NCI-H2107 (cell line): ENCODE measurements around the gene C1QTNF12.

Experiments
- DNase-seq: peaks from one replicate; lab custom pipeline; 2025; lab: John Stamatoyannopoulos, UW

C1QTNF12 gene, protein sequence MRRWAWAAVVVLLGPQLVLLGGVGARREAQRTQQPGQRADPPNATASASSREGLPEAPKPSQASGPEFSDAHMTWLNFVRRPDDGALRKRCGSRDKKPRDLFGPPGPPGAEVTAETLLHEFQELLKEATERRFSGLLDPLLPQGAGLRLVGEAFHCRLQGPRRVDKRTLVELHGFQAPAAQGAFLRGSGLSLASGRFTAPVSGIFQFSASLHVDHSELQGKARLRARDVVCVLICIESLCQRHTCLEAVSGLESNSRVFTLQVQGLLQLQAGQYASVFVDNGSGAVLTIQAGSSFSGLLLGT

DNA sequence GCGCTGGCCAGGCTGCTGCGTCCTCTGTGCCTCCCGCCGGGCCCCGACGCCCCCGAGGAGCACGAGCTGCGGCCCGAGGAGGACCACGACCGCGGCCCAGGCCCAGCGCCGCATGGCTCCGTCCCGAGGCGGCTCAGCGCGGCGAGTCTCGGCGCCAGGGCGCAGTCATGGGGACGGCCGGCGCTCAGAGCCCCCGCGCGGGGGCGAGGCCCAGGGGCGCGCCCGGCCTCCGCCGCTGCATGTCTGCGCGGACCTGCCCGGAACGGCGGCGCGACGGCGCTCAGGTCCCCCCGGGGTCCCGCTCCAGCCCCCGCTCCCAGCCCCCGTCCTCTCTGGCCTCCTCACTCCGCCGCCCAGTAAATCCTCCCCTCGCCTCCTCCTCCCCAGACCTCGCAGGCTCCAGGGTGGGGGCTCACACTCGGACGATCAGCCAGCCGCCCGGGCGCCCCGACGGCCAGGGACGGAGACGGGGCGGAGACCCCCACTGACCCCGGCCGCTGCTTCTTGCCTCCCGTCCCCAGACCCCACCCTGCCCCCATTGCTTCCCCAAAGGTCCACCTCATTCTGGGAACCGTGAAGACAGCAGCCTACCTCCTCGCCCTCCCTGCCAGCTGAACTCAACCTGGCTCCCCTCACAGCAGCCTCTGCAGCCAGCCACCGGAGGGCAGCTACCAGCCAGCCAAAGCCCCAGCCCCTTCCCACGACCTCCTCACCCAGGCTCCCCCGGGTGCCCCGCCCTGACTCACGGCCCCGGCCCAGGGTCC lies at the start of gene C1QTNF12:
TSS of gene C1QTNF12 (minus strand) at position 146 of the 764 bp plus-strand sequence. CDS start at position 114, 32 bp downstream.
- no peak for DNase-seq

DNA sequence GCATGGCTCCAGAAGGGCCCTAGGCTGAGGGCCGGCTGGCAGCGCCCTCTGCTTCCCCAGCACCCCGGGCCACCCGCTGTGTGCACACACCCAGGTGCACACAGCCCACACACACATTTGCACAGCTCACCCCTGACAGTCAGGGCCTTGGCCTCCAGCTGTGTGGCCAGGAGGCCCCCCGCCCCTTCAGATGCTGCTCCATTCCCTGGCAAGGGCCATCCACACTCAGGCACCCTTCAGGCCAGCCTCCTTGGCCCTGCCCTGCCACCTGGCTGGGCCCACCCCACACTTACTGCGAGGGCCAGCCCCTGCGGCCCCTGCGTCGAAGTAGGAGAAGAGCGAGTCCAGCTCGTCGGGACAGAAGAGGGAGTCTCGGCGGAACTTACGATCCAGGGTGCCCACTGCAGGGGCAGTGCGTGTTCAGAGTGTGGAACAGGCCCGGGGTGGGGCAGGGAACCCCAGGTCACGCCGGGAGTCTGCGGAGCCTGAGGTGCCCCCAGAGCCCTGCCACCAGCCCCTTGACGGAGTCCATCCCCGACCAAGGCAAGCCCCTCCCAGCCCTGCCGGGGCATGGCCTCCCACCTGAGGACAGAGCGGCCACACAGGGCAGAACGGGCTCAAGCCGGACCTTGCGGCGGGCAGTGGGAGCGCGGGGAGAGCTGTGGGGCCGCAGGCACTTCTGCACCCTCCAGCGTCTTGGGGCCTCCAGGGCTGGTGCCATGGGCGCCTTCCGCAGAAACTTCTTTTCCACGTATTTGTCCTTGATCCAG lies 48.8 kb upstream of the C1QTNF12 start:
- no peak for DNase-seq

DNA sequence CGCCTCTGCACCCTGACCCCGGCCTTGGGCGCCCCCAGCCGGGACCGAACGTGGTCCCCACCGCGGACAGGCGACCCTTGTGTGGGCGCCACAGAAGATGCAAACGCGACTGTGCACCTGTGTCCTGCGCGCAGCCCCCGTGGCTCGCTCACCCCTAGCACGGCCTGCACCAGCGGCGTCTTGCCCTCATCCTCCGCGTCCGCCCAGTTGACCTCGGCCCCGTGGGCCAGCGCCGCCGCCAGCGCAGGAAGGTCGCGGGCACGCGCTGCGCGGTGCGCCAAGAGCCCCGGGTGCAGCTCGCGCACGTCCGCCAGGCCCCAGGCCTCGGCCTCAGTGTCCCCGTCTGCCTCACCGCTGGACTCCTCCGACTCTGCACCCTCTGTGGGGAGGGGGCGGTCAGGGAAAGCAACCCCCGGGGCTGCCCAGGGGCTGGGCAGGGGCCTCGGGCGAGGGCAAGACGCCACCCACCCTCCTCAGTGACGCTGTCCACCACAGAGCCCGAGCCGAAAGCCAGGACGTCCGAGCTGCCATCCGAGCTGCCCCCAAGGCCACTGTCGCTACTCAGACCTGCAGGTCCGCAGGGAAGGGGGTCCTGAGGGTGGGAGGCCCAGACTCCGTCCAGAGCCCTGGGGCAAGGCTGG lies 47.8 kb upstream of the C1QTNF12 start:
- DNase-seq: no peak

DNA sequence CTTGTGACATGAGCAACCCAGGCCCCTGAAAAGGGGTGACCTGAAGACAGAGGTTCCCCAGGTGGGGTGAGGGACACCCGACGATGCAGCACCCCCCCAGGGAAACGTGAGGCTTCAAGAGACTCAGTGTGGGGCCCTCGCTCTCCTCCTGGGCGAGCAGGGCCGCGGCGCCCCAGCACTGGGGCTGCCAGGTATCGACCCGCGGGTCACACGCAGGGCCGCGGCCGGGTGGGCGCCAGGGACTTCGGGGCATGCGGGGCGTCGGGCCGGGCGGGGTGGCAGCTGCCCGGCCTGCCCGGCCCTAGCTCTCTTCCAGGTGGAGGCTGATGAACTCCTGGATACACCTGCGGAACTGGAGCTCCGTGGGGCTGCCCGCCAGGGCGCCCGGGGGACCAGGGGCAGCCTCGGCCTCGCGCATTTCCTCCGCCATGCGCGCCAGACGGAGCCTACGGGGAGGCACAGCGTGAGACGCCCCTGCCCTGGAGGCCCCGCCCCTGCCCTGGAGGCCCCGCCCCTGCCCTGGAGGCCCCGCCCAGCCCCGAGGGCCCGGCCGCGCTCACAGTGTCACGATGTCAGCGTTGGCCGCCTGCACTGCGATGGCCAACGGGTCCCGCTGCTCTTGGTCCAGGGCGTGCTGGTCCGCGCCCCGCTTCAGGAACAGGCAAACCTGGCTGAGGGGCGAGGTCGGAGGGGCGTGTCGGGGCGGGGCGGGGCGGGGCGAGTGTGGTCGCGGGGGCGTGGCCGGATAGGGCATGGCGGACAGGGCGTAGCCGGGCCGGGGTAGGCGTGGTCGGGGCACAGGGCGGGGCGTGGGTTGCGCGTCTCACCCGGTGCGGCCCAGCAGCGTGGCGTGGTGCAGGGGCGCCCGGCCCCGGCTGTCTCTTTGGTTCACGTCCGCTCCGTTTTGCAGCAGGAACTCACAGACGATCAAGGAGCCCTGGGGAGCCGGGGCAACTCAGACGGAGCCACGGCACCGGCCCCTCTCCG lies 47.0 kb upstream of the C1QTNF12 start:
- no peak for DNase-seq

DNA sequence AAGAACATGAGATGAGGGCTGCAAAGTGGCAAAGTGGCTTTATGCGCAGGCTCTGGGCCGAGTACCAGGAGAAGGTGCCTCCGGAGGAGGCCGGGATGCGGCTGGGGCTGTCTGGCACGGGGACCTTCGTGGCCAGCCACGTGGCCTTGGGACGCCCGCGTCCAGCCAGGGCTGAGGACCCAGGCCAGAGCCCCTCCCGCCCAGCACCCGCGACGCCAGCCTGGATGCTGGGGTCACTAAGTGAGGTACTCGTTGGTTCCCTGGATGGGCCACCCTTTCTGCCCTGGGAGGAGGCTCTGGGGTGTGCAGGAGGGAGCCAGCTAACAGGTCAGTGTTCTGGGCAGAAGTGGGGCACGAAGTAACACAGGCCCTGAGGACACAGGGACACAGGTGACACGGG lies 46.3 kb upstream of the C1QTNF12 start:
- no peak for DNase-seq

DNA sequence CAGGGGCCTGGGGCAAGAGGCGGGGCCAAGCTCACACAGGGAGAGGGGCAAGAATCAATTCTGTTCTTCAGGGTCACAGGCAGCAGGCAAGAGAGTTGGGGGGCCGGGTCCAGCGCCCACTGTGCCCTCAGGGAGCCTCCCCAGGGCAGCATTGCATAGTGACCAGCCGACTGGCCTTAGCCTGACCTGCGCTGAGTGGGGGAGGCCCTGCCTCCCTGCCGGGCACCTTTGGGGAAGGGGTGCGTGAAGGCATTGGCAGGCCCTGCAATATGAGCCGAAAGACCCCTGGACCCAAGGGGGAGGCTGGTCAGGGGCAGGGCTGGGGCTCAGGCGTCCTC lies 45.9 kb upstream of the C1QTNF12 start:
- DNase-seq: no peak

DNA sequence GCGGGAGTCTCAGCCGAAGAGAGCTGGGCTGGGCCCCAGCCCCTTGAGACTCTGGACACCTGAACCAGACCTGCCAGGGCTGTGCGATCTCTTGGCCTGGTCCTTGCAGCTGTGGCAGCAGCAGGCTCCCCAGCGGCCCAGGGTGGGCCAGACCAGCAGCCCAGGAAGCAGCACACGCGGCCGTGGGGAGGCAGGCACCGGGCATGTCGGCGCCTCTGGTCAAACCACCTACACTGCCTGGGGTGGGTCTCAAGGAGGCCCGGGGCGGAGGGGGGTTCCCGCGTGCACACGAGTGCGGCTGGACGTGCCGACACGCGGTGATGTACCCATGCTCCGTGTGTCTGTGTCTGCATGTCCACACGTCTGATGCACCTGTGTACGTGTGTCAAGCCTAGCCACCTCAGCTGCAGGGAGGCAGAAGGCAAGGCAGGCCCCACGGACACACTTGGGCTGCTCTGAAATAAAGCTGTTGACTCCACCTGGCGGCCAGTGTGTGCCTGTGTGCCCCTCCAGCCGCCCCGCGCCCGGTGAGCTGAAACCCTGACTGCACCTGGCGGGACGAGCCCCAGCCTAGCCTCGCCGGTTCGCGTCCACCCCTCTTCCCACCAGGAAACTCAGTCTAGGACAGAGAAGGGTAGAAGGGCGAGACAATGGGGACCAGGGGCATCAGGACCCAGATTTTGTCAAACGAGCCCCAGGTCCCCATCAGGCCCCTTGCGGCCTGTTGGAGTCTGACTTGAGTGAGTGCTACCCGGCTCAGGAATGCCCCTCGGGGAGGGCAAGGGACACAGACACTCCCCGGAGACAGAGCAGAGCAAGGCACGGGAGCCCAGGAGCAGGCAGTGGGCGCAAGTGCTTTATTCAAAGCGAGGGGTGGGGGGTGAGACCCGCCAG lies 45.3 kb upstream of the C1QTNF12 start:
- no peak for DNase-seq

DNA sequence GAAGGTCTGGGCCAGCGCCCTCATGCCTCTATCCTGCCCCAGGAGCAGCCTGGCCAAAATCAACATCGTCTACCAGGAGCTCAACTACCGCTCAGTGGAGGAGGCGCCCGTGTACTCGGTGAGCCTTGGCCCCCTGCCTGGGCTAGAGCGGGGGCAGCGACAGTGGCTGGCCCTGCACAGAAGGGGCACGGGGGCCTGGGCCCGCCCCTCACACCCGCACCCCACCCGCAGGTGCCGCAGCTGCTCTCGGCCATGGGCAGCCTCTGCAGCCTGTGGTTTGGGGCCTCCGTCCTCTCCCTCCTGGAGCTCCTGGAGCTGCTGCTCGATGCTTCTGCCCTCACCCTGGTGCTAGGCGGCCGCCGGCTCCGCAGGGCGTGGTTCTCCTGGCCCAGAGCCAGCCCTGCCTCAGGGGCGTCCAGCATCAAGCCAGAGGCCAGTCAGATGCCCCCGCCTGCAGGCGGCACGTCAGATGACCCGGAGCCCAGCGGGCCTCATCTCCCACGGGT lies 44.6 kb upstream of the C1QTNF12 start:
- no peak for DNase-seq

DNA sequence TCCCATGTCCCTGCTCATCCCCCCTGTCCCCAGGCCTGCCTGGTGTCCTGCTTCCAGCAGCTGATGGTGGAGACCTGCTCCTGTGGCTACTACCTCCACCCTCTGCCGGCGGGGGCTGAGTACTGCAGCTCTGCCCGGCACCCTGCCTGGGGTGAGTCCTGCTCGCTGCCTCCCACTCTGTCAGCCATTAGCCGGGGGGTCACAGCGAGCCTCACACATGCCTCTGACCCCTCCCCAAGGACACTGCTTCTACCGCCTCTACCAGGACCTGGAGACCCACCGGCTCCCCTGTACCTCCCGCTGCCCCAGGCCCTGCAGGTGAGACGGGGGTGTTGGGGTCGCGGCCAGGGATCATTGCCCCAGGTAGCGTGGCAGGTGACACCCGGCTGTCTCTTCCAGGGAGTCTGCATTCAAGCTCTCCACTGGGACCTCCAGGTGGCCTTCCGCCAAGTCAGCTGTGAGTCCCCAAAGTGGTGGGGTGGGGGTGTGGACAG lies 43.8 kb upstream of the C1QTNF12 start:
- DNase-seq: no peak

DNA sequence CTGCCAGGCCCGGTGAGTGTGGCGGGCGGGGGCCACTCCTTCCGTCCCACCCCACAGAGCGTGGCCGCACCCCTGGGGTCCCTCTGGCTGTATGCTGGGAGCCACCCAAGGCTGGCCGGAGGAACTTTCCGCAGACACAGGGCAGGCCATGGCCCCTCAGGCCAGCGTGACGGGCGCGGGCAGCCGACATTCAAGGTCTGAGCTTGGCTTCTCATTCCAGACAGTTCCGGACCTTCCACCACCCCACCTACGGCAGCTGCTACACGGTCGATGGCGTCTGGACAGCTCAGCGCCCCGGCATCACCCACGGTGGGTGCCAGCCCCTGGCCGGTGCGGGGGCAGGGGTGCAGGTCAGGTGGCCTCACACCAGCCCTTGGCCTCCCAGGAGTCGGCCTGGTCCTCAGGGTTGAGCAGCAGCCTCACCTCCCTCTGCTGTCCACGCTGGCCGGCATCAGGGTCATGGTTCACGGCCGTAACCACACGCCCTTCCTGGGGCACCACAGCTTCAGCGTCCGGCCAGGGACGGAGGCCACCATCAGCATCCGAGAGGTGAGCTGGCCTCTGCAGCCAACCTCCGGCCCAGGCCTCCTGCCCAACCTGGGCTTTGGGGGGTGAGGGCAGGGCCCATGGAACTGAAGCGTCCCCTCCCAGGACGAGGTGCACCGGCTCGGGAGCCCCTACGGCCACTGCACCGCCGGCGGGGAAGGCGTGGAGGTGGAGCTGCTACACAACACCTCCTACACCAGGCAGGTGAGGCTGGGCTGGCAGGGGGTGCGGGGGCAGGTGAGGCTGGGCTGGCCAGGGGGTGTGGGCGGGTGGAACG lies 41.0 kb upstream of the C1QTNF12 start:
- DNase-seq: no peak

DNA sequence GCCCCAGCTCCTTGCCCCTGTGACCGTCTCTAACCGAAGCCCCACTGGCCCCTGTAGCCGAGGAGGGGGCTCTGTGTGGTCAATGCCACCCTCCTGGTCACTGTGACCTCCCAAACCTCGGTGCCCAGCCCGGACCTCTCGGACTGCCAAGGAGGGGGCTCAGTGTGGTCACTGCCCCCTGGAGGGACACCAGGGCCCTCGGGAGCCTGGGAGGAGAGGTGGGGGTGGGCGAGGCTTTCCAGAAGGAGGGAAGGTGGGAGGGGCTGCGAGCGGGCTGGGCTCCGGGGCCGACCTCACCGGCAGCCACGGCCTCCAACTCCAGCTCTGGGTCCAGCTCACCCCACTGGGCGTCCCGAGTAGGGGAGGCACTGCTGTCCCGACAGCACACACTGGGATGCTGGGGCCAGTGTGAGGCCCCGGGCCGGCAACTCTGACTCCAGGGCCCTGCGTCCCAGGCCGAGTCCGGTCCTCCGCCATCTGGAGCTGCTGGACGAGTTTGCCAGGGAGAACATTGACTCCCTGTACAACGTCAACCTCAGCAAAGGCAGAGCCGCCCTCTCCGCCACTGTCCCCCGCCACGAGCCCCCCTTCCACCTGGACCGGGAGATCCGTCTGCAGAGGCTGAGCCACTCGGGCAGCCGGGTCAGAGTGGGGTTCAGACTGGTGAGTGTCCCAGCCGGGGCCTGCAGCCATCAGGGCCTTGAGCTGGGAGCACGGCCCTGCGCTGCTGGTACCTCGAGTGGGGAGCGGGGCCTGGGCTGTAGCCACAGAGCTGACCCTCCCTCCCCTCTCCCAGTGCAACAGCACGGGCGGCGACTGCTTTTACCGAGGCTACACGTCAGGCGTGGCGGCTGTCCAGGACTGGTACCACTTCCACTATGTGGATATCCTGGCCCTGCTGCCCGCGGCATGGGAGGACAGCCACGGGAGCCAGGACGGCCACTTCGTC lies 40.1 kb upstream of the C1QTNF12 start:
- DNase-seq: no peak

DNA sequence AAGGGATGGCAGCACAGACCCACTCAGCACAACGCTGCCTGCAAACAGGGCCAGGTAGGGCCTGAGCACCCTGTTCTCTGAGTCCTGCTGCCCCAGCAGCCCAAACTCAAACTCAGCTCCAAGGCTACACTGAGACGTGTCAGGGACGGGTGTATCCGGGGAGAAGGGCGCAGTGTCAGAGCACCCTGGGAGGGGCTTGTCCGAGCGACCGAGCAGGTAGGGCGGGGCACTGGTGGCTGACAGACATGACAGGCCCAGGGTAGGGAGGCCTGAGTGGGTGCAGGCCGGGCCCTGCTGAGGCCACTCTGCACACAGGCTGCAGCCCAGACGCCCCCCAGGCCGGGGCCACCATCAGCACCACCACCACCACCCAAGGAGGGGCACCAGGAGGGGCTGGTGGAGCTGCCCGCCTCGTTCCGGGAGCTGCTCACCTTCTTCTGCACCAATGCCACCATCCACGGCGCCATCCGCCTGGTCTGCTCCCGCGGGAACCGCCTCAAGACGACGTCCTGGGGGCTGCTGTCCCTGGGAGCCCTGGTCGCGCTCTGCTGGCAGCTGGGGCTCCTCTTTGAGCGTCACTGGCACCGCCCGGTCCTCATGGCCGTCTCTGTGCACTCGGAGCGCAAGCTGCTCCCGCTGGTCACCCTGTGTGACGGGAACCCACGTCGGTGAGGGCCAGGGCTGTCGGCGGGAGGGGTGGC lies 39.2 kb upstream of the C1QTNF12 start:
- no peak for DNase-seq

DNA sequence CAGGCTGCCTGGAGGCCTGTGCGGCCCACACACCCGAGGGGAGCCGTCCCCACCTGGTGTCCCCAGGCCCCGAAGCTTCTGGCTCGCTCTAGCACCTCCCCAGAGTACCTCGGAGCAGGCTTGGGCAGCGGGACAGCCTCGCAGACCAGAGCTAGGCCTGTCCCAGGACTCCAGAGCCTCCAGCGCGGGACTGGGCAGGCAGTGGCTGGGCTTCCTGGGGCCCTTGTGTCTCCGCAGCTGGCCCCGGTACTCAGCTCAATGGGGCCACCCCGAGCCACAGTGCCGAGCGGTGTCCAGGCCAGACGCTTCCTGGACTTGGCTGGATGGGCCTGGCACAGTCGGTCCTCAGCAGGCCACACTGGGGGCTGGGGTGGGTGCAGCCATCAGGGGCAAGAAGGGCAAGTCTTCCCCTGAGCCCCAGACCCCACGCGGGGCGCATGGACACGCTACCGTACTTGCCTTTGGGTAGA lies 38.6 kb upstream of the C1QTNF12 start:
- no peak for DNase-seq

DNA sequence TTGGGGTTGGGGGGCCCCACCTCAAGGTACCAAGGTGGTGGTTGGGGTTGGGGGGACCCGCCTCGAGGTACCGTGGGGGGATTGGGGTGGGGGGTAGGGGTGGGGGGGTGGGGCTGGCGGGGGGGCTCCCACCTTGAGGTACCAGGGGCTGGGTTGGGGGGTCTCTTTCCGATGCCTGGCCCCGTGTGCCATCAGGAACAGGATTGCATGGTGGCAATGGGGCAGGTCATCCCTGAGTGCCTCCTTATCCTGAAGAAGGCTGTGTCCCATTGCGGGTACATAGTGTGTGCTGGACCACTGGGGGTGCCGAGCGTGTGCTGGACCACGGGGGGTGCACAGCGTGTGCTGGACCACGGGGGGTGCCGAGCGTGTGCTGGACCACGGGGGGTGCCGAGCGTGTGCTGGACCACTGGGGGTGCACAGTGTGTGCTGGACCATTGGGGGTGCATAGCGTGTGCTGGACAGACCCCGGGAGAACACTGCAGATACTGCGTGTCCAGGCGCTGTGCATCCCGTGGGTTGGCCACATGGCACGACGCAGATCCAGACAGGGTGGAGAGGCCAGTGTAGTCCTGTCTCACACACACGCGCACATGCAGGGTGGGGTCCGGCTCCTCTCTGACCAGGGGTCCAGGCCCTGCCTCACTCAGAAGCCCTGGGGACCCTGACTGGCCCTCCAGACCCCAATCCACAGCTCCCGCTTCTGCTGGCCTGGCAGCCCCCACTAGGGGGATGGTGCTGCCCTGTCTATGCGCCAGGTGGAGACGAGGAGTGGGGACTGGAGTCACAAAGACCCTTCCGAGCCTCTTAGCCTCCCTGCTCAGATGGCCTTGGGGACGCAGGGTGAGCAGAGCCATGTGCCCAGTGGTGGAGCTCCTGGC lies 37.9 kb upstream of the C1QTNF12 start:
- no peak for DNase-seq

DNA sequence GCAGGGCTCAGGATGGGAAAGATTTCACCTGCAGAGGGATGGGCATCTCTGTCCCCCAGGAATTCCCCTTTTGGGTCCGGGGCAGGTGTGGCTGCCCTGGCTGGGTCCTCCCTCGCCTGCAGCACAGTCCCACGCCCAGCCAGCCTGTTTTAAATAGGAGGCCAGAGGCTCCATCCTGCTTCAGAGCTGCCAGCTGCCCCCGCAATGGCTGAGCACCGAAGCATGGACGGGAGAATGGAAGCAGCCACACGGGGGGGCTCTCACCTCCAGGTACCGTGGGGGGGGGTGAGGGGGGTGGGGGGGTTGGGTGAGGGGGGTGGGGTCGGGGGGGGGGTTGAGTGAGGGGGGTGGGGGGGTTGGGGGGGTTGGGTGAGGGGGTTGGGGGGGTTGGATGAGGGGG lies 37.3 kb upstream of the C1QTNF12 start:
- DNase-seq: no peak

DNA sequence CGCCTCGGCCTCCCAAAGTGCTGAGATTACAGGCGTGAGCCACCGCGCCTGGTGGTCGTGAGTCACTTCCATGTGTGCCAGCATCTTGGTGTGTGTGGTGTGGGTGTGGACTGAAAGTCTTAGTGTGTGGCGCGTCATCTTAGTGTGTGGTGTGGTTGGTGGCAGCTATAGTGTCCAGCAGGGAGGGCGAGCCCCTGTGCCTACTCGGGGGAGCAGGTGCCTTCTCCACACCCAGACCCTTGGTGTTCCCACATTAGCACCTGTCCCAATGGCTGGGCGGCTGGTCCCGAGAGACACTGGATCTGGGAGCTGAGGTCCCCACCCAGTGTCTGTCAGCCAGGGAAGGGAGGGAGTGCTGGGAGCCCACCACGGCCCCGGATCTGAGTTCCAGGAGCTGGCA lies 36.5 kb upstream of the C1QTNF12 start:
- no peak for DNase-seq
